Raji (cell line): ENCODE measurements around the gene SMAD3.

Source experiments
- POLR2A ChIP-seq: IDR thresholded peaks from 2 replicates; pipeline ENCODE4 v1.6.1; 2011; ENCODE audit warnings: low read depth, low read length, control low read depth; ENCODE audit not compliant: insufficient read depth

The SMAD3 gene

GRCh38 chr15:67082007-67082536 is 16.7 kb downstream of the SMAD3 start:
- TF ChIP-seq POLR2A, result no peak

GRCh38 chr15:67083135-67083762 is 17.8 kb downstream of the SMAD3 start:
- no peak for TF ChIP-seq POLR2A

- TF ChIP-seq POLR2A, result no peak
These were observed 19.2 kb downstream of the SMAD3 start for GRCh38 chr15:67084561-67084960.

- TF ChIP-seq POLR2A, result no peak
These were observed 19.9 kb downstream of the SMAD3 start for GRCh38 chr15:67085237-67085817.

- TF ChIP-seq POLR2A, result no peak
These were observed 20.6 kb downstream of the SMAD3 start for GRCh38 chr15:67085818-67086636.

DNA sequence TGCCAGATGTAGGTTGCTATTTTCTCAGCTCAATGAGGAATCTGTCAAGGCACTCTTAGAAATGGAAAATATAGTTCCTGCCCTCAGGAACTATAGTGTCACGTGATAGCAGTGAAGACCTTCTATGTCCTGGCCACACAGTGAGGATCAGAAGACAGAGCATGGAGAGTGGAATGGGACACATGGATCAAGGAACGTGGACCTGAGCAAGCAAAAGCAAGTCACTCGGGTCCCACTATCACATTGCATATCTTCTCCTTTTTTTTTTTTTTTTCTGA is 21.2 kb downstream of the SMAD3 start:
- no peak for TF ChIP-seq POLR2A

- TF ChIP-seq POLR2A, result no peak
These were observed 22.2 kb downstream of the SMAD3 start for GRCh38 chr15:67087507-67088172.

GRCh38 chr15:67089217-67090193 is 24.1 kb downstream of the SMAD3 start:
- no peak for TF ChIP-seq POLR2A

DNA sequence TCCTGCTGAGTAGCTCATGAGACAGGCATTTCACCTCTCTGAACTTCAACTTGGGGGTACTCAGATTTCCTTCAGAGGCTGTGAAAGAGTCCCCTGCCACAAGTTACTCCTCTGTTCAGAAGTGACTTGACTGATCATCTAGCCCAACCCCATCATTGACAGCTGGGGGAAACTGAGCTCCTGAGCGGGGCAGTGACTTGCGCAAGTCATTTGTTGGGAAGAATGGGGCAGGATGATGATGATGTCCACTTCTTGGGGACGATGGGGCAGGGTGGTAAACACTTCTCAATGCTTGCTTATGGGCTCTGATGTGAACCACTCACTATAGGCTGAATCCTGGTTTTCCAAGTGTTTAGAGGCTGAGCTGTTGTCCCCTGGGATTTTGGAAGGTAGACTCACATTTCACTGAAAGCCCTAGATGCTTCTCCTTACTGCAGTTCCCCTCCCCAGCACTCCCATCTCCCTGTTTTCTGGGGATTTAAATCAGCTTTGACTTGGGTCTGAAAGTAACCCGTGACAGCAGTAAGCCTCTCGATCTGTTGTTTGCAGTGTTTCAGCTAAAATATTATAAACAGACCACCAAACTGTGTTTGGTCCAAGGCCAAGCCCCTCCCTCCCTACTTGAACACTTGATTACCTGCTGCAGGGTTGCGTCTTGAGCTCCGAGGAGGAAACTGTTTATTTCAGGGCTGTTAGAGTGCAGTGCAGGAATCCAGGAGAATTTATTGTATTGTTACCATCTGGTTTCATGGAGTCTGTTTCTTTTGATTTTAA is 25.1 kb downstream of the SMAD3 start:
- no peak for TF ChIP-seq POLR2A

- TF ChIP-seq POLR2A, result no peak
These were observed 25.9 kb downstream of the SMAD3 start for GRCh38 chr15:67091071-67091979.

DNA sequence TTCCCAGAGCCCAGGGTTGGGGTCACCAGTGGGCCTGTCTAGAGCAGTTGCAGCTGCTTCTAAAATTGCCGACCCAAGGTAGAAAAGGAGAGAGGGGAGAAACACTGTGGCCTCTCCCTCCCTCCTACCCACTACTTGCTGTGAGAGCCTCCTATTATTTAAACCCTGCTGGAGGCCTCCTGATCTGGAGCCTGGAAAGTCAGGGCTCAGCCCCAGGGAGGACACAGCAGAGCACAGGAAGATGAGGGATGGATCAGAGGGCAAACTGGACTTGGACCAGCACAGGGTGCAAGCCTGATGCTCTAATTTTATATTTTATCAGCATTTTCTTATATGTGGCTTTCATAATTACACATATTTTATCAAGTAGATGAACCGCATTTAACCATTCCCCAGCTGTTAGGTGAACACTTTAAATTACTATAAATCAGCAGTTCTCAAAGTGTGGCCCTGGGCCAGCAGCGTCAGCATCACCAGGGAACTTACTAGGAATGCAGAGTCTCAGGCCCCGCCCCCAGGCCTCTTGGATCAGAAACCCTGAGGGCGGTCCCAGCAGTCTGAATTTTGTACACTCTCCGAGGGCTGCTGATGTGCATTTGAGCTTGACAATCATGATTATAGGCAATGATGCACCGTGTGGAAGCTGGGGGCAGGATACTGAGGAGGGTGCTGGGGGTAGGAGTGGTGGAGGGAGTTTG is 26.7 kb downstream of the SMAD3 start:
- no peak for TF ChIP-seq POLR2A
